Vagina (tissue), 2 donors: Measurements from ENCODE around the gene LBH.

Experiments used
- POLR2A ChIP-seq, 2 donors: fragments of 450-650 bp; IDR thresholded peaks; one replicate each; pipeline ENCODE4 v1.6.1; 2017; ENCODE audit warnings: antibody characterized with exemption in 2 of 2, mild to moderate bottlenecking in 2 of 2, moderate library complexity in 2 of 2
- TF ChIP-seq, protein P1 (sequence below), 3 experiments: fragments of 450-650 bp in 2 of 3; fragments of 200-600 bp in 1 of 3; sonication (generic) in 1 of 3; IDR thresholded peaks; one replicate each; pipeline ENCODE4 v1.5.1; 2017 to 2019; ENCODE audit warnings: antibody characterized with exemption in 3 of 3, mild to moderate bottlenecking in 2 of 3, moderate library complexity in 2 of 3

DNA sequence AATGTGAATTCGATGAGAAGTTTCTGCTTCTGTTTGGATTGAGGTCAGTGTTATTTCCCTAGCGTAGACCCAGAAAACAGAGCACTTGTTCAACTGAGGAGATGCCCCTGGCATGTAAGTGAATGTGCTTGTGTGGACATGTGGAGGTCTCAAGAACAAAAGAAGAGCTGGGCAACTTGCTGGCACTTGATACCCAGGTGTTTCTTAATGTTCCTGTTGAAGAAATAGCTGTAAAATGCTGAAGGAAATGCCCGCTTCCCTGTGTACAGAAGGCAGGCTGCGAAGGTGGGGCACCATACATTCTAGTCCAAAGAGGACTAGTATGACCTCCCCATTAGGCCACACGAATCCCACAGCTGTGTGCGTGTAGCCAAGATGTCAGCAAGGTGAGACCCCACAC, 9.8 kb upstream of the LBH start:
- TF ChIP-seq POLR2A (IDR thresholded peaks at IDR 0.05) = no peak
- TF ChIP-seq, protein P1, sequence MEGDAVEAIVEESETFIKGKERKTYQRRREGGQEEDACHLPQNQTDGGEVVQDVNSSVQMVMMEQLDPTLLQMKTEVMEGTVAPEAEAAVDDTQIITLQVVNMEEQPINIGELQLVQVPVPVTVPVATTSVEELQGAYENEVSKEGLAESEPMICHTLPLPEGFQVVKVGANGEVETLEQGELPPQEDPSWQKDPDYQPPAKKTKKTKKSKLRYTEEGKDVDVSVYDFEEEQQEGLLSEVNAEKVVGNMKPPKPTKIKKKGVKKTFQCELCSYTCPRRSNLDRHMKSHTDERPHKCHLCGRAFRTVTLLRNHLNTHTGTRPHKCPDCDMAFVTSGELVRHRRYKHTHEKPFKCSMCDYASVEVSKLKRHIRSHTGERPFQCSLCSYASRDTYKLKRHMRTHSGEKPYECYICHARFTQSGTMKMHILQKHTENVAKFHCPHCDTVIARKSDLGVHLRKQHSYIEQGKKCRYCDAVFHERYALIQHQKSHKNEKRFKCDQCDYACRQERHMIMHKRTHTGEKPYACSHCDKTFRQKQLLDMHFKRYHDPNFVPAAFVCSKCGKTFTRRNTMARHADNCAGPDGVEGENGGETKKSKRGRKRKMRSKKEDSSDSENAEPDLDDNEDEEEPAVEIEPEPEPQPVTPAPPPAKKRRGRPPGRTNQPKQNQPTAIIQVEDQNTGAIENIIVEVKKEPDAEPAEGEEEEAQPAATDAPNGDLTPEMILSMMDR (IDR thresholded peaks at IDR 0.05) = no peak
